Measurements from ENCODE around the gene GHR. TPM values are rescaled to one million over a fixed set of nuclear protein-coding genes. Genes with fewer than 3 reads are reported as not detected.

GHR gene
- total RNA-seq, result not detected

GRCh38 chr5:42423285-42424165 lies at the start of gene GHR:
Gene GHR, plus strand, starts transcription at chr5:42423439. Its CDS starts 142,436 bp downstream, at chr5:42565875.
- Mint-ChIP-seq H3K9me3 (no peaks in the 10 kb centered on the region), H3K4me3 (no peak within 1 kb of the TSS), H3K36me3 (ENCODE audit: low read depth) (no peaks in the 10 kb centered on the region), H3K27ac (no peak within 1 kb of the TSS), H3K27me3 (ENCODE audit: low read depth) (peaks cover 22% of the 10 kb centered on the region), H3K4me1 (ENCODE audit: low read depth) (no peaks in the 10 kb centered on the region)
- DNase-seq, result peak; percentile 40
- CTCF ChIA-PET, result interaction anchor here (0.7 to 2.0 kb wide), 4 partner anchors 163 to 466 kb away, joined by 3 to 8 read pairs (median 5); no protein-coding TSS in a partner anchor
- intact Hi-C loops (cut with micrococcal nuclease), result loop anchor here (1.0 to 2.0 kb wide), 3 partner anchors 159 to 466 kb away; no protein-coding TSS in a partner anchor

GRCh38 chr5:42374679-42375273 lies 48.5 kb upstream of the GHR start:
- no peaks in the 10 kb centered on the region for H3K27me3 Mint-ChIP-seq (ENCODE audit: low read depth)
- CTCF ChIA-PET, result interaction anchor here (0.8 kb wide), 1 partner anchor 27 kb away, joined by 4 read pairs; no protein-coding TSS in a partner anchor
- no peaks in the 10 kb centered on the region for H3K36me3 Mint-ChIP-seq (ENCODE audit: low read depth)
- H3K4me1 Mint-ChIP-seq (ENCODE audit: low read depth), result no peaks in the 10 kb centered on the region
- H3K4me3 Mint-ChIP-seq, result no peak overlapping the region
- DNase-seq, result no peak
- no peak overlapping the region for H3K27ac Mint-ChIP-seq
- H3K9me3 Mint-ChIP-seq, result peaks cover 12% of the 10 kb centered on the region
- intact Hi-C loops (cut with micrococcal nuclease), result no loop called here

GRCh38 chr5:42377496-42377895 lies 45.7 kb upstream of the GHR start:
- no peaks in the 10 kb centered on the region for H3K27me3 Mint-ChIP-seq (ENCODE audit: low read depth)
- CTCF ChIA-PET, result no interaction called here
- intact Hi-C loops (cut with micrococcal nuclease), result no loop called here
- H3K36me3 Mint-ChIP-seq (ENCODE audit: low read depth), result no peaks in the 10 kb centered on the region
- no peak overlapping the region for H3K27ac Mint-ChIP-seq
- peaks cover 7% of the 10 kb centered on the region for H3K9me3 Mint-ChIP-seq
- no peak overlapping the region for H3K4me3 Mint-ChIP-seq
- no peaks in the 10 kb centered on the region for H3K4me1 Mint-ChIP-seq (ENCODE audit: low read depth)
- DNase-seq, result no peak

- H3K27ac Mint-ChIP-seq, result no peak overlapping the region
- H3K27me3 Mint-ChIP-seq (ENCODE audit: low read depth), result no peaks in the 10 kb centered on the region
- CTCF ChIA-PET, result no interaction called here
- intact Hi-C loops (cut with micrococcal nuclease), result no loop called here
- H3K36me3 Mint-ChIP-seq (ENCODE audit: low read depth), result no peaks in the 10 kb centered on the region
- H3K4me3 Mint-ChIP-seq, result no peak overlapping the region
- no peak for DNase-seq
- no peaks in the 10 kb centered on the region for H3K4me1 Mint-ChIP-seq (ENCODE audit: low read depth)
- H3K9me3 Mint-ChIP-seq, result no peaks in the 10 kb centered on the region
These were observed 41.3 kb upstream of the GHR start for GRCh38 chr5:42381973-42382372.

GRCh38 chr5:42387563-42387962 lies 35.7 kb upstream of the GHR start:
- H3K4me1 Mint-ChIP-seq (ENCODE audit: low read depth), result no peaks in the 10 kb centered on the region
- DNase-seq, result no peak
- peaks cover 4% of the 10 kb centered on the region for H3K9me3 Mint-ChIP-seq
- H3K4me3 Mint-ChIP-seq, result no peak overlapping the region
- CTCF ChIA-PET, result no interaction called here
- intact Hi-C loops (cut with micrococcal nuclease), result no loop called here
- H3K27ac Mint-ChIP-seq, result no peak overlapping the region
- H3K36me3 Mint-ChIP-seq (ENCODE audit: low read depth), result no peaks in the 10 kb centered on the region
- no peaks in the 10 kb centered on the region for H3K27me3 Mint-ChIP-seq (ENCODE audit: low read depth)

- DNase-seq, result no peak
- Mint-ChIP-seq H3K4me1 (ENCODE audit: low read depth) (no peaks in the 10 kb centered on the region), H3K36me3 (ENCODE audit: low read depth) (no peaks in the 10 kb centered on the region), H3K4me3 (no peak overlapping the region), H3K27me3 (ENCODE audit: low read depth) (no peaks in the 10 kb centered on the region), H3K9me3 (peaks cover 11% of the 10 kb centered on the region), H3K27ac (no peak overlapping the region)
- CTCF ChIA-PET, result no interaction called here
- intact Hi-C loops (cut with micrococcal nuclease), result no loop called here
These were observed 33.1 kb upstream of the GHR start for GRCh38 chr5:42390115-42390514.

GRCh38 chr5:42392917-42393316 lies 30.3 kb upstream of the GHR start:
- Mint-ChIP-seq H3K9me3 (peaks cover 12% of the 10 kb centered on the region), H3K36me3 (ENCODE audit: low read depth) (no peaks in the 10 kb centered on the region), H3K4me3 (no peak overlapping the region), H3K27me3 (ENCODE audit: low read depth) (no peaks in the 10 kb centered on the region), H3K27ac (no peak overlapping the region), H3K4me1 (ENCODE audit: low read depth) (no peaks in the 10 kb centered on the region)
- CTCF ChIA-PET, result no interaction called here
- no peak for DNase-seq
- intact Hi-C loops (cut with micrococcal nuclease), result no loop called here

- no peaks in the 10 kb centered on the region for H3K4me1 Mint-ChIP-seq (ENCODE audit: low read depth)
- intact Hi-C loops (cut with micrococcal nuclease), result no loop called here
- H3K27ac Mint-ChIP-seq, result no peak overlapping the region
- no peak overlapping the region for H3K4me3 Mint-ChIP-seq
- no peaks in the 10 kb centered on the region for H3K36me3 Mint-ChIP-seq (ENCODE audit: low read depth)
- DNase-seq, result no peak
- CTCF ChIA-PET, result no interaction called here
- no peaks in the 10 kb centered on the region for H3K27me3 Mint-ChIP-seq (ENCODE audit: low read depth)
- peaks cover 11% of the 10 kb centered on the region for H3K9me3 Mint-ChIP-seq
These were observed 27.1 kb upstream of the GHR start for GRCh38 chr5:42396111-42396510.

- Mint-ChIP-seq H3K27ac (no peak overlapping the region), H3K9me3 (peaks cover 11% of the 10 kb centered on the region), H3K27me3 (ENCODE audit: low read depth) (no peaks in the 10 kb centered on the region), H3K4me3 (no peak overlapping the region), H3K4me1 (ENCODE audit: low read depth) (no peaks in the 10 kb centered on the region), H3K36me3 (ENCODE audit: low read depth) (no peaks in the 10 kb centered on the region)
- intact Hi-C loops (cut with micrococcal nuclease), result no loop called here
- CTCF ChIA-PET, result no interaction called here
- no peak for DNase-seq
These were observed 26.0 kb upstream of the GHR start for GRCh38 chr5:42397267-42397666.

GRCh38 chr5:42399702-42400101 lies 23.5 kb upstream of the GHR start:
- peaks cover 2% of the 10 kb centered on the region for H3K9me3 Mint-ChIP-seq
- no peaks in the 10 kb centered on the region for H3K27me3 Mint-ChIP-seq (ENCODE audit: low read depth)
- no peak overlapping the region for H3K27ac Mint-ChIP-seq
- intact Hi-C loops (cut with micrococcal nuclease), result no loop called here
- no peaks in the 10 kb centered on the region for H3K4me1 Mint-ChIP-seq (ENCODE audit: low read depth)
- CTCF ChIA-PET, result no interaction called here
- no peak for DNase-seq
- no peaks in the 10 kb centered on the region for H3K36me3 Mint-ChIP-seq (ENCODE audit: low read depth)
- no peak overlapping the region for H3K4me3 Mint-ChIP-seq

- H3K36me3 Mint-ChIP-seq (ENCODE audit: low read depth), result no peaks in the 10 kb centered on the region
- no peaks in the 10 kb centered on the region for H3K27me3 Mint-ChIP-seq (ENCODE audit: low read depth)
- CTCF ChIA-PET, result no interaction called here
These were observed 22.8 kb upstream of the GHR start for GRCh38 chr5:42400474-42400873.

GRCh38 chr5:42403236-42403635 lies 20.0 kb upstream of the GHR start:
- Mint-ChIP-seq H3K27me3 (ENCODE audit: low read depth) (no peaks in the 10 kb centered on the region), H3K4me1 (ENCODE audit: low read depth) (no peaks in the 10 kb centered on the region), H3K9me3 (no peaks in the 10 kb centered on the region), H3K36me3 (ENCODE audit: low read depth) (no peaks in the 10 kb centered on the region), H3K27ac (no peak overlapping the region), H3K4me3 (no peak overlapping the region)
- CTCF ChIA-PET, result no interaction called here
- intact Hi-C loops (cut with micrococcal nuclease), result no loop called here
- DNase-seq, result no peak

More at GRCh38 chr5:42400474-42400873, 22.8 kb upstream of the GHR start:
- H3K9me3 Mint-ChIP-seq, result peaks cover 2% of the 10 kb centered on the region
- DNase-seq, result no peak
- intact Hi-C loops (cut with micrococcal nuclease), result no loop called here
- H3K4me1 Mint-ChIP-seq (ENCODE audit: low read depth), result no peaks in the 10 kb centered on the region
- no peak overlapping the region for H3K27ac Mint-ChIP-seq
- H3K4me3 Mint-ChIP-seq, result no peak overlapping the region

GRCh38 chr5:42404366-42404765 lies 18.9 kb upstream of the GHR start:
- CTCF ChIA-PET, result no interaction called here
- no peak for DNase-seq
- Mint-ChIP-seq H3K36me3 (ENCODE audit: low read depth) (no peaks in the 10 kb centered on the region), H3K4me1 (ENCODE audit: low read depth) (no peaks in the 10 kb centered on the region), H3K27me3 (ENCODE audit: low read depth) (no peaks in the 10 kb centered on the region), H3K9me3 (no peaks in the 10 kb centered on the region), H3K27ac (no peak overlapping the region), H3K4me3 (no peak overlapping the region)
- intact Hi-C loops (cut with micrococcal nuclease), result no loop called here

All from activated naive CD4-positive, alpha-beta T cell treated with anti-CD3 and anti-CD28 coated beads for 36 hours (primary cell).